KBM-7 (cell line): ENCODE data around the gene RAB11FIP4.

Source experiments
- DNase-seq: peaks from one replicate; pipeline ENCODE4 v3.0.0-alpha.2; 2015
- in situ Hi-C: fragments of 300-500 bp; cut with MboI; formaldehyde crosslinking; loops from 2 replicates; pipeline ENCODE4 v1.14.3; 2020; ENCODE audit warnings: low sequenced_read_pairs, low pct_unique_long_range_greater_than_20kb, mixed read lengths

RAB11FIP4 gene

DNA sequence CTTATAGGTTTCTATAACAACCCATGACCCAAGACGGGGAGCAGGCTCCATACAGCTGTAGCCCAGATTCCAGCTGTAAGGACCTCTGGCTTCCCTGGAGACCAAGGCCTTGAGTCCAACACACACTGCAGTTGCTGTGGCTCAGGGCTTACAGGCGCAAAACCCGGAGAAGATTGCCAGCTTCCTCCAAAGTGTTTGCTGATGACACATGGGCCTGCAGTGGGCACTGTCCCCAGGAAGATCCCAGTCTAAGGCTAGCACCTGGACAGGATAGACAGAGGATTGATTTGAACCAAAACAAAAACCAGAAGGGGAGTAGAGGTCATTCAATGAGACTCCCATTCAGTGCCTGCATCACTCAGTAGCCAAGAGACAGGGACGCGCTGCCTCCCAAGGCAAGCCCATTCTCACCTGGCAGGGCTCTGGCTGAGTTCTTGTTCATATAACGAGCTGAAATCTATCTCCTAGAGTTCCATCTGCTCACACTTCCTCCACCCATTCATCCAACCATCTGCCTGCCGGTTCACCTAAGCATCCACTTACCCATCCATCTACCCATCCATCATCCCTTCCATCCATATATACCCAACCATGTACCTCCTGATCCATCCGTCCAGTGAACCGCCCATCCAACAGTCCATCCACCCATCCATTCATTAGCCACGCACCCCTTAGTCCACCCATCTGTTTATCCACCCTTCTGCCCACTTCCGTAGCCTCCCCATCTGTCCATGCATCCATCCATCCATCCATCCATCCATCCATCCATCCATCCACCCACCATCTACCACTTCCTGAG is 10.2 kb downstream of the RAB11FIP4 start:
- in situ Hi-C loops = no loop called here
- DNase-seq = no peak

DNA sequence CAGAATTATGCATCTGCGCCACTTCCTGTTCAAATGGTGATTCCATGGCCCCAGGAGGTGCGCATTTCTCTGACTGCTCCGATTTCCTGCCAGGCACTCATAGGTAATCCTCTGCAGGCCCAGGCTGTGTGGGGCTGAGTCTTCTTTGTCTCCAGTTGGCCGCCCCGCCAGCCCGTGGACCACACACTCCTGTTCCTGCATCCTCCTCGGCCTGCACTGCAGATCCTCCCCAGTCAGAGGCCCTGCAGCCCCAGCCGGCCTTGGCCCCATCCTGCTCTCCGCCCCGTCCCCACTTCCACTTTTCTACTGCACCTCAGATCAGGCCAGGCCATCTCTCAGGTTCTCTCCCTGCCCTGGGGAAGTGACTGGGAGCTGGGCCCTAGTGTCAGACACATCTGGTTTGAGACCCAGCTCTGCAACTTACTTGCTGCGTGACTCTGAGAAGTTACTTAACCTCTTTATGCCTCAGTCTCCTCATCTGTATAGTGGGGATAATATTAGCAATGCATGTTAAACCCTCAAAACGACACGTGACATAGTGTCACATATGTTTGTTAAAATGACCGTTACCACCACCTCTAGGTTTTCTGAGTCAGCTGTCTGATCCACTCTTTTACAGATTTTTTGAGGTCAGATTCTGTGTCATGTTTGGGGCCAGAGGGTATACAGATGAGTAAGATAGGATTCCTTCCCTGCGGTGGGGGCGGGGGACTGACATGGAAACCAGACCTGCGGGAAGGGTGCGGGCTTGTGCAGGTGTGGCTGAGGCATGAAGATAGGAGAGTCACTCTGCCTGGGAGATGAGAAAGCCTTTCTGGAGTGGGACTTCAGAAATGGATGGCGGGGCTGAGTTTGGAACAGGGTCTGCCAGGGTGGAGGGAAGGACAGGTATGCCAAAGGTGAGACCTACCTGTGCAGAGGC is 12.8 kb downstream of the RAB11FIP4 start:
- in situ Hi-C loops = no loop called here
- DNase-seq = peak; percentile 48

DNA sequence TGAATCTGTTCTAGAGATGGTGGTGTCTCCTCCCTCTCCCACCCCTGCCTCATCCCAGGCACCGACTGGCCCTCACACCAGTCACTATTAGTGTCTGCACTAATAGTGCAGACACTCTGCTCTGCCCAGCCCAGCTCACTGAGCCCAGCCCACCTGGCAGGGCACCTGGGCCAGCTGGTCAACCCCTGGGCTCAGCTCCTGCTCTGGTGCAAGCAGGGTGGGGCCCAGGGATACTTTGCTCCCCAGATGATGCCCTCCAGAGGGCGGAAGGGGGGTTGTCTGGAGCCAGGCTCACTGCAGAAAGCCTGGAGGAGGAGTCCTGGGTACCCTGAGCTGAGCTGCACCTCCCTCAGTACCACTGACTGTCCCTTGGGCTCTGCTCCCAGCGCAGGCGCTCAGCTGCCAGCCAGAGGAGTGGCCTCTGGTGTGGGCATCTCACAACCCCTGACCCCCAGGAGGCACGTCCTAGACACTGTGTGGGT is 14.5 kb downstream of the RAB11FIP4 start:
- DNase-seq = no peak
- in situ Hi-C loops = no loop called here

DNA sequence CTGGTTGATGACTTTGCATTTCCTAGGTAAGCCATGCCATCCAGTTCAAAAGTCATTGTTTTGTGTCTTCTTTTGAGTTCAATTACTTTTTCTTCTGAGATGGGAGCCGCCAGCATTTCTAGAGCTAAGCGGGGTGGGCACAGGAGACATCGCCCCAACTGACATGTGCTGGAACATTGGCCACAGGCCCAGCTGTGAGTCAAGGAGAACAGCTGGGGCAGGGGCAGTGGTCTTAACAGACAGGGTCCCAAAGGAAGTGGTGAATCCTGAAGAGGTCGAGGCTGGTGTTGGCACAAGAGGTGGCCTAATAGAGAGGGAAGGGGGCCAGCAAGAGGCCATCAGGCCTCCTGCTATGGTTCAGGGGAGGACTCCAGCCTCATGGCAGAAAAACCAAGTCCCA is 17.1 kb downstream of the RAB11FIP4 start:
- no peak for DNase-seq
- in situ Hi-C loops = no loop called here

DNA sequence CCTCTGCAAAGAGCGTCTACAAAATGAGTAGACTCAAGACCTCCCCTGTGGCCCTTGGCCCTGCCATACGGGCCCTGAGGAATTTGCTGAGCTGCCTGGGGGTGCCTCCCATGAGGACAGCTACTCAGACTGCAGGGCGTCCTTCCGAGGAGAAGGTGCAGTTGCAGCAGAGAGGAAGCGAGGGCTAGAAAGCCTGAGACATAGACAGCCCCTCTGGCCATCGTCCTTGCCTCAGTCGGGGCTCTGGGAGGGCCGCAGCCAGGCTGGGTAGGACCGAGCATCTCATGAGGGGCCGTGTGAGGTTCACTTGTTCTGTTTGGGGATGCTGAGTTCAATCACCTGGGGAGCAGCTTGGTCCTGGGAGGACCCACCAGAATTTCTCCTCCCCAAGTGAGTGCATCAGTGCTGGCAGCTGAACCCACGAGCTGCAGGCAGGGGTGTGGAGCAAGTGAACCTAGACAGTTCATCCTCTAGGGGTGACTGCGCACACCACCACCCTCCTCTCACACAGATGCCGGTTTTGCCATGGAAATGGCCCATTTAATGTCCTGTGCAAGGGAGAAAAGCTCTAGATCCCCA is 20.3 kb downstream of the RAB11FIP4 start:
- no peak for DNase-seq
- in situ Hi-C loops = no loop called here

DNA sequence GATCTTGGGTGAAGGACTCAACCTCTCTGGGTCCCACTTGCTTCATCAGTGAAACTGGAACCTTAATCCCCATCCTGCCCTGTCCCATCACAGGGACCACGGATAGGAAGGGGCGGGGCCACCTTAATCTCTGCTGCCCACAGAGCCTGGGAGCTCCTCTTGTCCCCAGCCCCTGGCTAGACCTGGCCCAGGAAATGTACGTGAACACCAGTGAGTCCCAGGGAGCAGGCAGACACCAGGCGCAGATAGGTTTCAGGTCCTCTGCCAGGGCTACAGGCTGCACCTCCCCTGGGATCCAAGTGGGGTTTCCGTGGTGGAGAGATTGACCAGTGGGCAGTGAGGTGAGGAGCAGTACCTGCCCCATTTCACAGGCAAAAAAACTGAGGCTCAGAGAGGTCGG is 21.0 kb downstream of the RAB11FIP4 start:
- DNase-seq = no peak

DNA sequence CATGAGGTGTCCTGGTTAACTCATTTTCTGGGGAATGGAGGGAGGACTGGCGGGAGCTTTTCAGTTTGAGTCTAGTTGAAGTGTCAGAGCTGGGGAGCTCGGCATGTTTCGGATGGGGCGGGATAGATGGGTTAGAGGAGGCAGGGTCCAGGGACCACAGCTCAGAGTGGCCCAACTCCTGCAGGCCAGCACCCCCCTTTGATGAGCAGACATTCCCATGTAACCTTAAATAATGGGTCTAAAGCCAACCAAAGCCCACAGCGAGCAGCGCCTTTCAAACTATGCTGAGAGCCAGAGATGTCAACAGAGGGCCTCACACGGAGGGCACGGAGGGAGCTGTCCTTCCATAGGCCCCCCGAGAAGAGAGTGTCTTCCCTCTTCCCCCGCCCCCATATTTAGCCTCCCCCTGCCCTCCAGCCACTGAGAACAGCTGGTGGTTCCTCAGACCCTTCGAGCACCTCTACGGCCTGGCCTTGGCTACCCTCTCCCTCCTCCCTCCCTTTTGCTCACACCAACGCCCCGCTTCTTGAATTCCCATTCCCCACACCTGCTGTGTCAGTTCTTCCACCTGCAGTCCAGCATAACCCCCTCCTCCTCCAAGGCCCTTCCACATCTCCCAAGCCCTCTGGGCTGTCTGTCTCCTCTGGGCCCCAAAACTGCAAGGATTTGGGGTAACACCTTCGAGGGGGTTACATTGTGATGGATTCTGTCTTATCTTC is 21.8 kb downstream of the RAB11FIP4 start:
- in situ Hi-C loops = no loop called here

More for the DNA sequence above, 21.0 kb downstream of the RAB11FIP4 start:
- in situ Hi-C loops = no loop called here

DNA sequence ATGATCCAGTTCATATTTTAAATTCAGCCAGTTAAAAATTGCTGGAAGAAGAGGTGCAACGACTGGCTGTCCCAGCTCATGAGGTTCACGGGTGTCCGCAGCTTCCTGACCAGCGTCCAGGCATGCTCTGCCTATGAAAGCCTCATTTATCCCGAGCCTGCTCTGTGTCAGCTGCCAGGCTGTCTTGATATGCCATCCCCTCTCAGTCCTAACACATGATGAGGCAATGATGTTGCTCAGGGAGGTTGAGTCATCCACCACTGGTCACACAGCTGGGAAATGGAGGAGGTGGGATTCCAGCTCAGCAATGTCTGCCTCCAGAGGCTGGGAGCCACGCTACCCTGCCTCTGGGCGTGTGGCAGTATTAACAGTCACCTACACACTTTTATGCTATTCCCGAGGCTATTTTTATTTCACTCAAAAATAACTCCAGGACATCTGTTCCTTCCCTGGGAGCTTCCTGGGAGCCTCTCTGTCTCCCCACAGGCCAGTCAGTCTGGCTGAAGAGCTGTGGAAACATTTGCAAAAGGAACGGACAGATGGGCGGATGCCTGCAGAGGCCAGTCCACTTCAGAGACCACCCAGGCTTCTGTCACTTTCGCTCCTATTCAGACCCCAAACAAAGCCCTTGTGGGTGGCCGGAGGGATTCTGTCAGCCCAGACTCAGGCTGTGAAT is 22.5 kb downstream of the RAB11FIP4 start:
- in situ Hi-C loops = no loop called here
- no peak for DNase-seq

More for the DNA sequence above, 21.8 kb downstream of the RAB11FIP4 start:
- DNase-seq = no peak

DNA sequence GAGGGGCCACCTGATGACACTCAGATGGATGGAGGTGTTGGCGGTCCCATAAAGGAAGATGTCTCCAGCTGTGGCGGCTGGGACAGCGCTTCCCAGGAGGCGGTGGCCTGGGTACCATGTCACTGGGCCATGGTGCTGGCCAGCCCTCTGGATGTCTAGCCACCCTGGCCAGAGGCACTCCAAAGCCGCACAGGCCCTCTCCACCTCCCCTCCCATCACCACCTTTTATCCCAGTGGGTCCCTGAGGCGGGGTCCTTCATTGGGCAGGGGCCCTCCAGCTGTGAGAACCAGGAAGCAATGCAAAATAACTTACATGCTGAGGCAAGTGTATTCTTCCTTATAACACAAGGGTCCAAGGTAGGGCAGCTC is 23.1 kb downstream of the RAB11FIP4 start:
- in situ Hi-C loops = no loop called here
- DNase-seq = no peak

DNA sequence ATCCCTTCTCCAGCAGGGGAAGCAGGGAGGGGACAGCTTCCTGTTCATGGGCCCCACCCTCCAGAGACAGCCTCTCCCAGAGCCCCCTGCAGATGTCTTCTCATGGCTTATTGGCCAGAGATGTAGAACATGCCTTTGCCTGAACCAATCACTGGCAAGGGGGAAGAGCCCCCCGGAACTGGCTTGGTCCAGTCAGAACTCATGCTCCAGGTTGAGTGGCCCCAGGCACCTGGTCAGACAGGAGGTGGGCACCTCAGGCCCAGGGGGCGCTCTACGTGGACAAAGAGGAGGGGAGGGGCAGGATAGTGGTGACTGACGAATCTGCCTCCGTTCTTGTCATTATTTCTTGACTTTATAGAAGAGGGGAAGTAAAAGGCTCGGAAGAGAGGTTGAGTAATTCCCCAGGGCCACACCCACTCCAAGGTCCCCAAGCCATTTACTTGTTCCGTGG is 23.6 kb downstream of the RAB11FIP4 start:
- peak; percentile 69 for DNase-seq
- in situ Hi-C loops = no loop called here

DNA sequence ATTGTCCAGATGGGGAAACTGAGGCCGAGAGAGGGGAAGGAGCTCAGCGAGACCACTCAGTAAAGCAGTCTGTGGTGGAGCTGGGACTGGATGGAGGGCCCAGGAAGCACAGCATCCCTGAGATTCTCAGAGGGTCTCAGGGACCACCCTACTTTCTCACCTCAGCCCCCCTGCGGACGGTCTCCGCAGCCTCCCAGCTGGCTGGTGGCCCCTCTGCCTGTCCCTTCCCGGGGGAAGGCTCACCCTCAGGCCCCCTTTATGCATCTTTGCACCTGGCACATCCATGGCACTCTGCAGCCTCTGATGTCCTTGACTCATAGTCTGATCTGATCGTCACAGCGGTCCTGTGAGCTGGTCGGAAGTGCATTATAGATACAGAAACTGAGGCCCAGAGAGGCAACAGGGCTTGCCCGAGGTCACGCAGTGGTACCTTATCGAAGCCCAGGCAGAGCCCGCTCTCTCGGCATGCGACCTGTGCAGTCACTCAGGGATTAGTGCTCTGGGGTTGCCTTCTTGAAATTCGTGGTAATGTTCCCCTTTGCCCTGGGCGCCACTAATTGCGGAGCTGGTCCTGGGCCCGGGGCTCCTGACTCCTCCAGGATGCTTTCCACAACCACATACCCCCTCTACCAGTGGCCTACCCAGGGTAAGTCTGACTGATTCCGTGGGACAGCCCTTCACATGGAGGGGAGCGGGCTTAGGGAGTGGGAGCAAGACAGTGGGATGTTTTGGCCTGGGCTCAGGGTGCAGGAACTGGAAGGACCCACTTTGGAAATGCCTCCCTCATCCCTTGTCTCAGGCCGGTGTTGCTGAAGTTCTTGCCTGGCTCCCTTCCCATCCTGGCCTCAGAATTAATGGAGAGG is 24.4 kb downstream of the RAB11FIP4 start:
- no peak for DNase-seq
- in situ Hi-C loops = no loop called here

DNA sequence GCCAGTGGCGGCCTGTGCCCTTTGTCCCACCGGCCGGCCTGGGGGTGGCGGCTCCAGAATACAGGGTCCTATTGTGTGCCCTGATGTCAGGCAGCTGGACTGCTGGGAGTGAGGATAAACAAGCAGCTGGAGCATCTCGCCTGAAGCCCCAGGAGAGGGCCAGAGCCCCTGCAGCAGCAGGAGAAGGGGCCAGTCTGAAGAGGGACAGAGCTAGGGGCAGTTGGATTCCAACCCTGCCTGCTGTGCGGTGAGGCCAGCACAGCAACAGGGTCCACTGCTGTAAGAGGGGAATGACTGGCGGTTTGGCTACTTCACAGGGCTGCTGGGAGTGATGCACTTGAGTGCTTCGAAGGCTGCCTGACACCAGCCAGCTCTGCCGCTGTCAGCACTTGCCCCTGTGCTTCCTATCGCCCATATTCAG is 25.0 kb downstream of the RAB11FIP4 start:
- in situ Hi-C loops = no loop called here
- DNase-seq = no peak

DNA sequence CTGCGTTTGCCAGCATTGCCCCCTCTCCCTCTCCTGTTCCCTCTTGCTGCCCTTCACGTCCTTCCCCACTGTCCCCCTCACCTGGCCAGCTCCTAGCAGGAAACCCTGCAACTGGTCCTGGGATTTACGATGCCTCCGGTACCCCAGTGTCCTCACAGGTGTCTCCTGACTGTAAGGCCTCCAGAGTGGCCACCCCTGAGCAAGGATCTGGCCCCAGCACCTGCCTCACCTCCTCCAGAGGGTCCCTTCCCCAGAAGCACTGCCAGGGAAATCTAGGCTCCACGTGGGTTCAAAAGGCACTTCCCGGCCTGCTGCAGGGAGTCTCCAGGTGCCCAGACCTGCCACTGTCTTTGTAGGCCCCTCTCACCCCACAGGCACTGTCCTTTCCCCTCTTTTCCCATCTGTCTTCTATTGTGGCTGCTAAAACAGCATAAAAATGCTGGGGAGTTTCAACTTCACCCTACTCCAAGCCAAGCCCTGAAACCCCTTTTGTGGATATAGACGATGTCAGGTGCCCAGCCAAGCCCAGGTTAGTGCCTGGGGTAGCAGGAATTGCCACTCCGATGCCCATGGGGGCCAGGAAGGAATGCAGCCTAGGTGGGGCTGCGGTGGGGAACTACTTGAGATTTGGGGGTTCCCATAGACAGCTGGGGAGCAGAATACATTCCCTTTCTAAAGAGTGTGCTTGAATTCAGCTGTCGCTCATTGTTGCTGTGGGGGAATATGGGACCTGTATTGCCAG is 25.7 kb downstream of the RAB11FIP4 start:
- no peak for DNase-seq
- in situ Hi-C loops = no loop called here

DNA sequence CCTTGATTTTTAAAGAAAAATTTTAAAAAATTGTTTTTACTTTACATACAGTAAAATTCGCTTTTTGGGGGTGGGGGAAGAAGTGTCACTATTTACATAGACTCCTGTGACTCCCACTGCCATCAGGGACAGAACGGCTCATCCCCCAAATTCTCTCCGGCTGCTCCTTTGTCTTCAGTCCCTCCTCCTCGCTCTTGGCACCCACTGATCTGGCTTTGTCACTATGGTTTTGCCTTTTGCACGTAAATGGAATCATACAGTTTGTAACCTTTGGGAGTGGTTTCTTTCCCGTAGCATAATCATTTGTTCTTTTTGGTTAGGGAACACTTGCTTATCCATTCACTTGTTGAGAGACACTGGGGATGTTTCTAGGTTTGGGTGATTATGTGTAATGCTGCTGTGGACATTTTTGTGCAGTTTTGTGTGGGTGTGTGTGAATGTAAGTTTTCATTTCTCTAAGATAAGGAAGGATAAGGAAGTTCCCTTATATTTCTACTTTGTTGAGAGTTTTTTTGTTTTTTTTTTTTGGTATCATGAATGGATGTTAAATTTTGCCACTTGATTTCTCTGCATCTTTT is 27.4 kb downstream of the RAB11FIP4 start:
- DNase-seq = no peak
- in situ Hi-C loops = no loop called here

DNA sequence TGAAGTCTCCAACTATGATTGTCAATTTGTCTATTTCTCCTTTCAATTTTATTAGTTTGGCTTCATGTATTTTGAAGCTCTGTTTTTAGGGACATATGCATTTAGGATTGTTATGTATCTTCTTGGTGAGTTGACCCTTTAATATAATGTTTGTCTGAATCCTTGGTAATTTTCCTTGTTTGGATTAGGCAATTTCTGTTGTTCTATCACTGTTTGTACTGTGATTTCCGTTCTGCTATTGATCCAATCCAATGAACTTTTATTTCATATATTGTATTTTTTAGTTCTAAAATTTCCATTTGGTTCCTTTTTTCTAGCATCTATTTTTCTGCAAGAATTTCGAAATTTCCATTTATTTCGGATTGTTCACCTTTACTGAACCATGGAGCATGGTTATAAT is 31.0 kb downstream of the RAB11FIP4 start:
- DNase-seq = no peak
- in situ Hi-C loops = no loop called here

DNA sequence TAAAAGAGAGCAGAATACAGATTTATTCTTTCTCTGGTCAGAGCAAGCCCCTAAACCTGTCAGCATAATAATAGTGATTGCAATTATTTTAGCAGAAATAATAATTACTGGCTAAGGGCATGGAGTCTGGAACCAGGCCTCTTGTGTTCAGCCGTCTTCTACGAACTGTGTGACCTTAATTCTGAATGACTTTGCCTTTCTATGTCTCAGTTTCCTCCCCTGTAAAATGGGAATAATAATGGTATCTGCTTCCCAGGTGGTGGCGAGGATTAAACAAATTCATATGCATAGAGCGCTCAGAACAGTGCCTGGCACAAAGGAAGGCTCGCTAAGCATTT is 33.4 kb downstream of the RAB11FIP4 start:
- DNase-seq = no peak
- in situ Hi-C loops = loop anchor here (25.0 kb wide), 1 partner anchor 412 kb away; no protein-coding TSS in a partner anchor
